Thyroid gland (tissue), 4 donors: ENCODE measurements around the gene CASR. TPM values are rescaled to one million over a fixed set of nuclear protein-coding genes. Genes with fewer than 3 reads are reported as not detected.
A peak's percentile ranks its signal among the peaks of the same experiment; 100 is the strongest.

Experiments used
- DNase-seq, 2 donors: peaks; one replicate each; pipeline ENCODE4 v3.0.0-alpha.2; 2019
- H3K27ac ChIP-seq, 3 donors: fragments of 200-600 bp; sonication (generic); 1 replicate in 2 of 3; 2 replicates in 1 of 3; pipeline ENCODE4 v1.5.1; 2016 to 2019; ENCODE audit warnings: mild to moderate bottlenecking in 1 of 3, moderate library complexity in 1 of 3
- H3K27me3 ChIP-seq: fragments of 200-600 bp; sonication (generic); one replicate; pipeline ENCODE4 v1.5.1; 2019
- H3K36me3 ChIP-seq, 2 donors: fragments of 200-600 bp; sonication (generic); one replicate each; pipeline ENCODE4 v1.5.1; 2016 to 2019
- H3K4me1 ChIP-seq, 2 donors: fragments of 200-600 bp; sonication (generic); one replicate each; pipeline ENCODE4 v1.5.1; 2017 to 2019
- H3K4me3 ChIP-seq, 3 donors: fragments of 200-600 bp; sonication (generic); replicated peaks in 1 of 3; 1 replicate in 2 of 3; 2 replicates in 1 of 3; pipeline ENCODE4 v1.5.1; 2016; ENCODE audit warnings: mild to moderate bottlenecking in 1 of 3
- H3K9me3 ChIP-seq: fragments of 200-600 bp; sonication (generic); one replicate; pipeline ENCODE4 v1.5.1; 2017
- CTCF ChIP-seq, 6 experiments: fragments of 200-600 bp in 3 of 6; fragments of 450-650 bp in 3 of 6; sonication (generic) in 3 of 6; IDR thresholded peaks; one replicate each; pipeline ENCODE4 v1.5.1; 2016 to 2019; ENCODE audit warnings: antibody characterized with exemption in 6 of 6, mild to moderate bottlenecking in 2 of 6, inconsistent platforms in 1 of 6, moderate library complexity in 1 of 6
- POLR2A ChIP-seq, 2 donors: fragments of 450-650 bp; IDR thresholded peaks; one replicate each; pipeline ENCODE4 v1.6.1; 2017; ENCODE audit warnings: antibody characterized with exemption in 2 of 2, mild to moderate bottlenecking in 2 of 2, moderate library complexity in 1 of 2
- WGBS, 2 donors: methylation state at CpG; one replicate each; pipeline ENCODE4 v1.1.5; 2017; 5-methylcytosine and 5-hydroxymethylcytosine counted together
- intact Hi-C: fragments of 100-400 bp; cut with DNase I; formaldehyde crosslinking; loops from one replicate; pipeline ENCODE4 v1.15.1; 2023
- total RNA-seq, 4 donors: library from RNA; depleted of rRNA; stranded (reverse); fragments of >200 nt; gene quantifications; one replicate each; pipeline ENCODE4 v1.2.3, GENCODE V29; 2016

The CASR gene
- total RNA-seq, 4 donors from 2014 or later, result under 0.01 to 1.2 (median 0.17) TPM; not detected in 1

DNA sequence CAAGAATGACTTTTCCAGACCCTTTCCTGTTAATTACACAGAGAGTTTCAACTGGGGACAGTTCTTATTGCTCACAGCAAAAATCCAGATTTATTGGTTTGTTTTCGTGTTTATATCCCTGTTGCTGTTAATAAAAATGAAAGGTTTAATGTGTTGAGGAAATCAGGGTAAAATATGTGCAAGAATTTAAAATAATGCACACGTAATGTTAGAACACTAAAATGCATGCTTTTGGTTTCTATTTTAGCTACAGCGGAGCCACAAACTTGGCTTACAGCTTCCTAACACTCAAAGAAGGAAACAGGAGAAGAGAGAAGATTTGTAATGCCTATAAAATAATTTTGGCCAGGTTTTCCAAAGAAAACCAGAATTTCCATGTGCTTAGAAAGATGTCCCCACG, 62.7 kb downstream of the CASR start:
- no peaks in the 10 kb centered on the region for H3K4me1 ChIP-seq
- H3K36me3 ChIP-seq, result no peaks in the 10 kb centered on the region
- TF ChIP-seq POLR2A (IDR thresholded peaks at IDR 0.05), result no peak
- no peak for DNase-seq
- 57 to 65% methylated on average over 4 of the region's 4 CpGs for WGBS, 2 donors
- no peaks in the 10 kb centered on the region for H3K27me3 ChIP-seq
- intact Hi-C loops, result no loop called here
- H3K9me3 ChIP-seq, result no peaks in the 10 kb centered on the region
- no peak overlapping the region for H3K27ac ChIP-seq
- H3K4me3 ChIP-seq, result no peak overlapping the region

GRCh38 chr3:122247087-122247824, 63.8 kb downstream of the CASR start:
- Histone ChIP-seq H3K27me3 (no peaks in the 10 kb centered on the region), H3K4me3 (no peak overlapping the region), H3K36me3 (no peaks in the 10 kb centered on the region), H3K9me3 (no peaks in the 10 kb centered on the region), H3K27ac (no peak overlapping the region), H3K4me1 (no peaks in the 10 kb centered on the region)
- TF ChIP-seq CTCF (IDR thresholded peaks at IDR 0.05) (no peak), POLR2A (IDR thresholded peaks at IDR 0.05) (no peak)
- intact Hi-C loops, result no loop called here
- 55% methylated on average over 8 of the region's 8 CpGs for WGBS, 2 donors
- DNase-seq, result no peak

- no peaks in the 10 kb centered on the region for H3K9me3 ChIP-seq
- intact Hi-C loops, result no loop called here
- H3K27me3 ChIP-seq, result no peaks in the 10 kb centered on the region
- H3K27ac ChIP-seq, result no peak overlapping the region
- TF ChIP-seq CTCF (IDR thresholded peaks at IDR 0.05), result no peak
- TF ChIP-seq POLR2A (IDR thresholded peaks at IDR 0.05), result no peak
- DNase-seq, result peak; percentile 9 to 14
- no peaks in the 10 kb centered on the region for H3K36me3 ChIP-seq
- WGBS, 2 donors, result 18 to 48% methylated on average over 5 of the region's 5 CpGs
- no peaks in the 10 kb centered on the region for H3K4me1 ChIP-seq
- no peak overlapping the region for H3K4me3 ChIP-seq
These were observed 64.3 kb downstream of the CASR start for GRCh38 chr3:122247825-122248185.

DNA sequence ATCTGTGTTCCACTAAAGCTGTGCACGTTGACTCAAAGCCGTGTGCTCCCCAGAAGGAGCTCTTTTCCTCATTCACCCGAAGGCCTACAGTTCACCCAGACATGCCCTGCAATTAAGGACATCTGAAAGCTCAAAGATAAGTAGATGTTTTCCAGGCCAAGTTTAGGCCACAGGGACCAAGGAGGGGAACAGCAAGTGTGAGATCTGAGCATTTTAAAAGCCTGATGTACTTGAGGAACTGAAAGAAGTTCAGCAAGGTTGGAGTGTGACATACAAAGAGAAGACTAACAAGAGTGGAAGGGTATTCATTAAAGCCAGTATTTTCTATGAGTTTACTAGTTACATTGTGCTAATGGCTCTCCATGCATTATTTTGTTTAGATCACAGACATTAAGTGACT, 68.0 kb downstream of the CASR start:
- DNase-seq, result no peak
- 56 to 63% methylated on average over 3 of the region's 3 CpGs for WGBS, 2 donors

GRCh38 chr3:122253581-122253980, 70.1 kb downstream of the CASR start:
- Histone ChIP-seq H3K27me3 (no peaks in the 10 kb centered on the region), H3K4me1 (no peaks in the 10 kb centered on the region), H3K4me3 (no peak overlapping the region), H3K9me3 (no peaks in the 10 kb centered on the region), H3K36me3 (no peaks in the 10 kb centered on the region), H3K27ac (no peak overlapping the region)
- WGBS, 2 donors, result 84 to 92% methylated on average over 1 of the region's 1 CpG
- TF ChIP-seq POLR2A (IDR thresholded peaks at IDR 0.05) (no peak), CTCF (IDR thresholded peaks at IDR 0.05) (no peak)
- DNase-seq, result no peak
- intact Hi-C loops, result no loop called here

More for the DNA sequence above, 68.0 kb downstream of the CASR start:
- Histone ChIP-seq H3K27me3 (no peaks in the 10 kb centered on the region), H3K27ac (no peak overlapping the region), H3K4me1 (no peaks in the 10 kb centered on the region), H3K9me3 (no peaks in the 10 kb centered on the region), H3K36me3 (no peaks in the 10 kb centered on the region), H3K4me3 (no peak overlapping the region)
- intact Hi-C loops, result no loop called here
- TF ChIP-seq POLR2A (IDR thresholded peaks at IDR 0.05) (no peak), CTCF (IDR thresholded peaks at IDR 0.05) (no peak)
